Heart left ventricle (tissue), 13 donors: ENCODE data around the gene TAP2.

Source experiments
- CTCF ChIP-seq, 12 donors: fragments of 200-600 bp; sonication (generic) in 4 of 12; IDR thresholded peaks; one replicate each; pipeline versions ENCODE4 v1.5.0 to v1.8.0; 2018 to 2022; ENCODE audit warnings: antibody characterized with exemption in 12 of 12, mild to moderate bottlenecking in 5 of 12
- POLR2A ChIP-seq, 2 donors: fragments of 450-650 bp; IDR thresholded peaks; one replicate each; pipeline ENCODE4 v1.6.1; 2017; ENCODE audit warnings: antibody characterized with exemption in 2 of 2, mild to moderate bottlenecking in 2 of 2, moderate library complexity in 2 of 2
- donor health status: ischemic (EF 13 %, LVEDD 7.1; RV severe dilation, severe dysfunction).
- donor health status: DM: no; HTN: yes; CAD: no.
- donor health status: DM: no; HTN: no; CAD: no.
- donor health status: ischemic (EF 25% LVEDD 6.9; RV normal size, moderate dysfunction).
- donor health status: ischemic (EF 25% LVEDD 5.7; RV mildly dilated, moderate dysfunction).
- donor health status: ischemic (EF 35%, LVEDD 5.7; RV mildly dilated, moderate dysfunction).
- donor health status: nonischemic (EF 11% LVEDD 7.7; RV severe dilation, severe dysfunction).
- donor health status: DM: yes; HTN: yes; CAD: no.
- donor health status: PGD.
- donor health status: ischemic (EF 29% LVEDD 5.4; RV normal size, mild dysfunction).
- donor health status: nonischemic (EF 23%, LVEDD 6.1; RV moderate dilation, normal function).

- TF ChIP-seq CTCF (IDR thresholded peaks at IDR 0.05): no peak
- TF ChIP-seq POLR2A (IDR thresholded peaks at IDR 0.05): no peak
Measured at GRCh38 chr6:32842021-32842650, 3.6 kb upstream of the TAP2 start.
